Lung microvascular endothelial cell (primary cell): Measurements from ENCODE around the gene LDAF1. TPM values are rescaled to one million over a fixed set of nuclear protein-coding genes. Genes with fewer than 3 reads are reported as not detected.
"Not testable (repeated sequence)": the region's sequence is repeated elsewhere in the genome, so short reads cannot be mapped to it uniquely, and the experiment has no call there.

Experiments used
- DNase-seq, 2 donors: peaks; one replicate each; pipeline versions ENCODE4 v3.0.0 to v3.0.0-alpha.2; 2010; ENCODE audit warnings: low read depth in 2 of 2
- total RNA-seq: library from RNA; depleted of rRNA; stranded (reverse); fragments of >200 nt; gene quantifications from 2 replicates; pipeline ENCODE4 v1.2.1, GENCODE V29; 2014

Gene LDAF1
- total RNA-seq, 1 donor from 2014 or later = 2.0 TPM

DNA sequence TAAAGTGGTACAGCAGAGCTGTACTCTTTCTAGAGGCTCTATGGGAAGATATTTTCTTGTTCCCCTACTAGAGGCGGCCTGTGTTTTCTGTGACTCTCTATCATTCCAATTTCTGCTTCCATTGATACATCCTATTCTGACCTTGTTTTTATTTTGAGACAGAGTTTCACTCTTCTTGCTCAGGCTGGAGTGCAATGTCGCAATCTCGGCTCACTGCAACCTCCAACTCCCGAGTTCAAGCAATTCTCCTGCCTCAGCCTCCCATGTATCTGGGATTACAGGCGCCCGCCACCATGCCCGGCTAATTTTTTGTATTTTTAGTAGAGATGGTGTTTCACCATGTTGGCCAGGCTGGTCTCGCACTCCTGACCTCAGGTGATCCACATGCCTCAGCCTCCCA is 36.9 kb downstream of the LDAF1 start:
- DNase-seq = not testable (repeated sequence)

DNA sequence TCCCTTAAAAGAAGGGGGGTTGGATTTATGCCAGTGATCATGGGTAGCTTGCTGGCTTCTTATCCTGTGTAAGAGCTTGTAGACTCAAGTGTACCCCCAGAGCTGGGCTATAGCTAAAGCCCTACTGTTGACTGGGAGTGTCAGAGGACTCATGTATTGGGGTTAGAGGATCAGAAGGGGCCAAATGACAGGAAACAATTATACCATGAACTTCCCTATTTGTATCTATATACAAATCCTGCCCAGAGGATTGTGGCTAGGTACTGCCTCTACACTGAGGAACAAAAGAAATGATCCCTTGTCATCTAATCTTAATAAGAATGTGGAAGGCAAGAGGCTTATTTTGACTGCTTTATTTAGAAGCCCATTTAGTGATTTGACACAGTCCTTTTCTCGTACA is 38.6 kb downstream of the LDAF1 start:
- no peak for DNase-seq

- no peak for DNase-seq
These were observed 39.1 kb downstream of the LDAF1 start for GRCh38 chr16:21197621-21198020.

DNA sequence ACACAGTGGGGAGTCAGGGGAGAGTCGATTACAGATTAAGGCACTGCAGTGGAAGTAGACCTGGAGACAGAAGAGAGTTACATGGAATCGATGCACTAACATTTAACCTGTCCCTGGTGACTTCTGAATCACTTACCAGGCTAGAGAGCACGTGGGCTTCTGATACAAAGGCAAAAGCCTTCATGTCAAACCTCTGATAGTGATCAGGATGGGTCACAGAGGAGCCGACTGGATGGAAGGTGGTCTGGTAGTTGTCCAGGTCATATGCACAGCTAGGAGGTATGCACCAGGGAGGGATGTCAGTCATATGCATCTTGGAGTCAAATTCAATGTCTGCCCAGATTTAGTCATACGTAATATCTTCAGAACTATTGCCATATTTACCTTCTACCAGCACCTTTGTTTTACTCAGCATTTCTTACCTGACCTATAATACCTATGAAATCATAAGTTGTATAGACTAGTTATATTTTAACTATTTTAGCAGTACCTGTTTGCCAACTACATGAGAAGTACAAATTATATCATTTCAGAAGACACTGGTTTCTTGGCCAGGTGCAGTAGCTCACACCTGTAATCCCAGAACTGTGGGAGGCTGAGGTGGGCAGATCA is 41.2 kb downstream of the LDAF1 start:
- DNase-seq = no peak

- DNase-seq = no peak
These were observed 44.8 kb downstream of the LDAF1 start for GRCh38 chr16:21203155-21203797.

GRCh38 chr16:21205303-21205702 is 46.8 kb downstream of the LDAF1 start:
- DNase-seq = no peak

DNA sequence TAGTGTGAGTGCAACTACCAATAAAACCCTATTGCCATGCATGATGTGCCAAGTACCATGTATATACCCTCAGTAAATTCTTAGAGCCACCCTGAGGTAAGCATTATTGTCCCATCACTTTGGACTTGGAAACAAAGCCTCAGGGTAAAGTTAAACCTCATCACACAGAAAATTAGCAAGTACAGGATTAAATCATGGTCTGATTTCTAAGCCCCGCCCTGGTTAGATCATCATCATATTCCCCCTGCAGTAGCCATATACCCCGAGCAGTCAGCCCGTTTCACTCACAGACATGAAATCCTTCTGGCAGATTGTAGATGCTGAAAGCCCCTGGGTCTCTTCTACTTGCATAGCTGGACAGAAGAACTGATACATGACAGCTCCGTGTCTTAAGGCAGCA is 48.1 kb downstream of the LDAF1 start:
- no peak for DNase-seq

- no peak for DNase-seq
These were observed 50.2 kb downstream of the LDAF1 start for GRCh38 chr16:21208446-21209230.

GRCh38 chr16:21211486-21211885 is 53.0 kb downstream of the LDAF1 start, which contains the start of gene ZP2:
TSS of gene ZP2 (minus strand) at chr16:21211574. CDS start at chr16:21211547, 27 bp downstream.
- DNase-seq = peak in 1 of 2 donors; percentile 11

GRCh38 chr16:21214086-21214485 is 55.6 kb downstream of the LDAF1 start:
- no peak for DNase-seq

- no peak for DNase-seq
These were observed 58.6 kb downstream of the LDAF1 start for GRCh38 chr16:21217121-21217520.

DNA sequence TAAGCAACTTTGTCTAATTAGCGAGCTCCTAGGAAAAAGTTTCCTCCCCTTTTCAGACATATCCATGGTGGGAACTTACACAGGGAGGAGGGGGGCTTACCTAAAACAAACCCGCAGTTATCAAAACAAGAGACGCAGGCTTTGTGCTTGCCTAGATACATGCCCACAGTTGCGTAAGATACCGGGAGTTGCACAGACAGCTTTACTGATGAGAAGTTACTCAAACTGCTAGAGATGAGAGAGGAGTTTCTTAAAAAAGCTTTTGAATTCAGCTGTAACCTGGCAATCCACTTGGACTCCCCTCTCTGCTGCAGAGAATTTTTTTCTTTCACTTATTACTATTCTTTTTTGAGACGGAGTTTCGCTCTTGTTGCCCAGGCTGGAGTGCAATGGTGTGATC is 59.7 kb downstream of the LDAF1 start:
- DNase-seq = no peak

GRCh38 chr16:21219551-21219950 is 61.1 kb downstream of the LDAF1 start:
- no peak for DNase-seq

GRCh38 chr16:21222495-21223337 is 64.2 kb downstream of the LDAF1 start:
- DNase-seq = no peak

DNA sequence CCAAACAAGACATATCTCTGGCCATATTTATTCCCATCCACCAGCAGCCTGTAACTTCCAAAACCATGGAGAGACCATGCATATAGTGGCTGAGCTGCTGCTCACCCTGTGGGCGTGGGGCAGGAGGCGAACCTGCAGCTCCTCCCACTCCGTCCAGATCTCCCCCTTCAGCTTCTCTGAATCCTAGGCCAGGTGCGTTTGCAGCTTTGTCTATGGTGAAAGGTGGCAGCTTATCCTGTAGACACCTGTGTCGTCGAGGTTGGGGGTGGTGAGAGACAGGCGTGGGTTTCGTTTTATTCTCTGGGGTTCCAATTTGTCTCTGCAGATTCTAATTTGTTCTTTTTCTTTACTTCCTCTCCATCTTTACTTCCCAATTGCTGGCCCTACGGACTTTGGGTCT is 65.3 kb downstream of the LDAF1 start:
- DNase-seq = no peak

GRCh38 chr16:21224800-21225199 is 66.3 kb downstream of the LDAF1 start:
- no peak for DNase-seq

- DNase-seq = no peak
These were observed 68.3 kb downstream of the LDAF1 start for GRCh38 chr16:21226749-21227148.

- DNase-seq = no peak
These were observed 69.4 kb downstream of the LDAF1 start for GRCh38 chr16:21227866-21228265.

- no peak for DNase-seq
These were observed 69.9 kb downstream of the LDAF1 start for GRCh38 chr16:21228361-21228872.
